H1 (cell line): ENCODE measurements around the gene CLMP. TPM values are rescaled to one million over a fixed set of nuclear protein-coding genes. Genes with fewer than 3 reads are reported as not detected.

Source experiments
- BCL11A ChIP-seq, 2 experiments: IDR thresholded peaks; one replicate each; pipeline ENCODE4 v1.6.1; 2011; ENCODE audit warnings: low read depth in 2 of 2, low read length in 2 of 2, mild to moderate bottlenecking in 2 of 2
- CBX8 ChIP-seq: fragments of 300-800, 300-1000 bp; sonication (generic); IDR thresholded peaks from 2 replicates; pipeline ENCODE4 v1.7.1; 2016; ENCODE audit warnings: low read depth, low read length, borderline replicate concordance
- CEBPB ChIP-seq: IDR thresholded peaks from 2 replicates; pipeline ENCODE4 v1.6.1; 2012; ENCODE audit warnings: low read depth, low read length
- CHD7 ChIP-seq: fragments of 300-600 bp; sonication (generic); IDR thresholded peaks from 2 replicates; pipeline ENCODE4 v1.7.1; 2012; ENCODE audit warnings: low read length, moderate library complexity, mild to moderate bottlenecking, inconsistent platforms; ENCODE audit not compliant: insufficient replicate concordance
- KDM5A ChIP-seq: fragments of 200-600 bp; IDR thresholded peaks from 2 replicates; pipeline ENCODE4 v1.7.1; 2012; ENCODE audit warnings: mild to moderate bottlenecking, low read length, inconsistent platforms, mixed read lengths
- RBBP5 ChIP-seq: IDR thresholded peaks from 2 replicates; pipeline ENCODE4 v1.7.1; 2012; ENCODE audit warnings: low read depth, mild to moderate bottlenecking, inconsistent platforms, low read length, moderate library complexity, borderline replicate concordance
- SIRT6 ChIP-seq: IDR thresholded peaks from one replicate; pipeline ENCODE4 v1.7.1; 2012; ENCODE audit warnings: low read length, inconsistent platforms
- polyA plus RNA-seq, 7 experiments: library from polyadenylated mRNA; depleted of rRNA in 3 of 7; stranded (reverse) in 5 of 7; unstranded in 2 of 7; fragments of >200 nt in 5 of 7; fragments of 200-250 nt in 2 of 7; gene quantifications; 1 replicate in 5 of 7; 2 replicates in 1 of 7; 4 replicates in 1 of 7; pipeline versions ENCODE4 v1.2.1 to v1.2.3, GENCODE V29; 2011 to 2013; ENCODE audit warnings: missing spikeins in 2 of 7, mixed read lengths in 2 of 7
- total RNA-seq: library from RNA; stranded (reverse); fragmentation: NEBNext Ultra II Directional; extraction: Animal tissue kit (Norgen Biotek cat#: 25700); gene quantifications from 2 replicates; pipeline ENCODE4 v1.2.1, GENCODE V29; 2021
- TF ChIP-seq, protein P1 (sequence below): IDR thresholded peaks from 2 replicates; pipeline ENCODE4 v1.6.1; 2011; ENCODE audit warnings: low read length, improper control_type of control experiment

CLMP gene
- total and polyA plus RNA-seq, 2 of the 8 experiments (the other 6 are each of a cell fraction or from before 2014, with no cell fraction given) = 9.9 to 24.1 TPM

- TF ChIP-seq, protein P1, sequence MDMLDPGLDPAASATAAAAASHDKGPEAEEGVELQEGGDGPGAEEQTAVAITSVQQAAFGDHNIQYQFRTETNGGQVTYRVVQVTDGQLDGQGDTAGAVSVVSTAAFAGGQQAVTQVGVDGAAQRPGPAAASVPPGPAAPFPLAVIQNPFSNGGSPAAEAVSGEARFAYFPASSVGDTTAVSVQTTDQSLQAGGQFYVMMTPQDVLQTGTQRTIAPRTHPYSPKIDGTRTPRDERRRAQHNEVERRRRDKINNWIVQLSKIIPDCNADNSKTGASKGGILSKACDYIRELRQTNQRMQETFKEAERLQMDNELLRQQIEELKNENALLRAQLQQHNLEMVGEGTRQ = no peak
- TF ChIP-seq CHD7 (no peak), RBBP5 (no peak), BCL11A (IDR thresholded peaks at IDR 0.05; ENCODE audit: low read depth in 2 of 2, low read length in 2 of 2) (no peak), SIRT6 (no peak), CBX8 (no peak), CEBPB (no peak), KDM5A (no peak)
Measured at GRCh38 chr11:123195188-123196059, at the start of gene CLMP (continued).
